Stromal cell of bone marrow (primary cell): Measurements from ENCODE around the gene WBP2.
"Not testable (repeated sequence)": the region's sequence is repeated elsewhere in the genome, so short reads cannot be mapped to it uniquely, and the experiment has no call there.

Source experiments
- DNase-seq: peaks from one replicate; pipeline ENCODE4 v3.0.0-alpha.2; 2012; ENCODE audit warnings: low read depth

Gene WBP2

GRCh38 chr17:75888484-75888883 is 33.3 kb upstream of the WBP2 start:
- DNase-seq, result no peak

GRCh38 chr17:75885860-75886259 is 30.7 kb upstream of the WBP2 start:
- not testable (repeated sequence) for DNase-seq

GRCh38 chr17:75885431-75885830 is 30.3 kb upstream of the WBP2 start:
- DNase-seq, result no peak

- DNase-seq, result no peak
Observed at GRCh38 chr17:75881678-75882454, 26.7 kb upstream of the WBP2 start.

GRCh38 chr17:75880266-75880665 is 25.1 kb upstream of the WBP2 start:
- no peak for DNase-seq

- peak; percentile 41 for DNase-seq
Observed at GRCh38 chr17:75878174-75878998, 23.3 kb upstream of the WBP2 start, which contains the start of gene TRIM47. TRIM47 (minus strand) TSS chr17:75878581; CDS start chr17:75878548, 33 bp downstream.

- peak; percentile 54 for DNase-seq
Observed at GRCh38 chr17:75877752-75878173, 22.6 kb upstream of the WBP2 start.

- peak; percentile 97 for DNase-seq
Observed at GRCh38 chr17:75876938-75877751, 22.0 kb upstream of the WBP2 start.

GRCh38 chr17:75876190-75876937 is 21.2 kb upstream of the WBP2 start:
- no peak for DNase-seq

GRCh38 chr17:75875940-75876189 is 20.7 kb upstream of the WBP2 start:
- no peak for DNase-seq

- DNase-seq, result no peak
Observed at GRCh38 chr17:75875182-75875939, 20.2 kb upstream of the WBP2 start.

- DNase-seq, result no peak
Observed at GRCh38 chr17:75874323-75875181, 19.4 kb upstream of the WBP2 start.

GRCh38 chr17:75873587-75874322 is 18.6 kb upstream of the WBP2 start:
- DNase-seq, result no peak

GRCh38 chr17:75872434-75873351 is 17.6 kb upstream of the WBP2 start:
- DNase-seq, result peak; percentile 87

- DNase-seq, result not testable (repeated sequence)
Observed at GRCh38 chr17:75870228-75870627, 15.1 kb upstream of the WBP2 start.

GRCh38 chr17:75869282-75870141 is 14.4 kb upstream of the WBP2 start:
- DNase-seq, result no peak

GRCh38 chr17:75868730-75869281 is 13.7 kb upstream of the WBP2 start:
- DNase-seq, result not testable (repeated sequence)
